Osteocyte (in vitro differentiated cells): ENCODE data around the gene SBSN. TPM values are rescaled to one million over a fixed set of nuclear protein-coding genes. Genes with fewer than 3 reads are reported as not detected.

Experiments used
- DNase-seq: peaks from one replicate; pipeline ENCODE4 v3.0.0; 2021; ENCODE audit warnings: mixed read lengths; ENCODE audit not compliant: unreplicated experiment; ENCODE audit errors: extremely low spot score
- H3K27ac Mint-ChIP-seq: one replicate; pipeline ENCODE4 v1.8.0; 2021; ENCODE audit warnings: mild to moderate bottlenecking, mixed read lengths; ENCODE audit not compliant: unreplicated experiment
- H3K27me3 Mint-ChIP-seq: one replicate; pipeline ENCODE4 v1.8.0; 2021; ENCODE audit warnings: mixed read lengths; ENCODE audit not compliant: unreplicated experiment
- H3K36me3 Mint-ChIP-seq: one replicate; pipeline ENCODE4 v1.8.0; 2021; ENCODE audit warnings: mixed read lengths; ENCODE audit not compliant: unreplicated experiment
- H3K4me1 Mint-ChIP-seq: one replicate; pipeline ENCODE4 v1.8.0; 2021; ENCODE audit warnings: mixed read lengths; ENCODE audit not compliant: unreplicated experiment
- H3K4me3 Mint-ChIP-seq: one replicate; pipeline ENCODE4 v1.8.0; 2021; ENCODE audit warnings: mild to moderate bottlenecking, moderate library complexity, mixed read lengths; ENCODE audit not compliant: unreplicated experiment
- H3K9me3 Mint-ChIP-seq: one replicate; pipeline ENCODE4 v1.8.0; 2021; ENCODE audit warnings: mixed read lengths; ENCODE audit not compliant: unreplicated experiment
- CTCF ChIP-seq: fragments of 200-600 bp; sonication (generic); IDR thresholded peaks from 2 replicates; pipeline ENCODE4 v1.5.0; 2021; ENCODE audit warnings: antibody characterized with exemption, mild to moderate bottlenecking, moderate library complexity
- total RNA-seq: library from RNA; stranded (reverse); gene quantifications from 2 replicates; pipeline ENCODE4 v1.2.1, GENCODE V29; 2021

The SBSN gene
- total RNA-seq, 1 donor from 2014 or later: not detected

DNA sequence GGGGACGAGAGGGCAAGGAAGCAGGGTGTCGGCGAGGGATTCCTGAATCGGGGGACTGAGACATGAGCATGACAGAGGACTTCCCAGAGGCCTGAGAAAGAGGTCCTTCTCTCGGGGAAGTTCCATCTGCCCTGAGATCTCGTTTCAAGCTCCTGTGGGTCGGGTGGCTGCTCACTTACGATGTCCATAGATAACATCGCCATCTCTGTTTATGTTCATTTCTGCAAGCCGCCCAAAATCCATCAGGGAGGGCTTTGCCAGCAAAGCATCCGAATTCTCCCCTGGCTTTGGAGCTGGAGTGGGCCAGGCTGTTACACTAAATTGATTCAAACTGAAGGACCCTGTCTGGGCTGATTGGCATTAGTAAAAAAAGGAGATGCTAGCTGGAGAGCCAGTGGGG is 20.6 kb downstream of the SBSN start:
- TF ChIP-seq CTCF: no peak
- DNase-seq: no peak
- no peak overlapping the region for H3K4me3 Mint-ChIP-seq
- peaks cover 66% of the 10 kb centered on the region for H3K27me3 Mint-ChIP-seq
- H3K36me3 Mint-ChIP-seq: no peaks in the 10 kb centered on the region
- H3K4me1 Mint-ChIP-seq: peaks cover 8% of the 10 kb centered on the region
- no peaks in the 10 kb centered on the region for H3K9me3 Mint-ChIP-seq
- no peak overlapping the region for H3K27ac Mint-ChIP-seq

DNA sequence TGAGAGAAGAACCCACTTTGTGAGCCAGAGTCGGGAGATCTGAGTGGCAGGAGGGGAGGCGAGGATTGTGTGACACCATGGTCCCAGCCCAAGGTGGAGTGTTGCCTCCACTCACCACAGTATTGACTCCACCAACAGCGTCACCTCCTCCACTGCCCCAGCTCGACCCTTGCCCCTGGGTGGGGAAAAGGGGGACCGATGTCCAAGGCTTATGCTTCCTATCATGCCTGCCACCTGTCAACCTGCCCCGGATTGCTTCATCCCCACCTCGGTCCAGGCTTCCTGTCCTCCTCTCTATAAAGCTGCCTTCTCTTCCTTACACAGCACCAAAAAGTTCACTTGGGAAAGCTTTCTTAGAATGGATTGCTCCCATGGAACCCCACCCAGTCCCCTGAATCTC is 22.1 kb downstream of the SBSN start:
- TF ChIP-seq CTCF: no peak
- Mint-ChIP-seq H3K9me3 (no peaks in the 10 kb centered on the region), H3K27ac (no peak overlapping the region), H3K27me3 (peaks cover 66% of the 10 kb centered on the region), H3K36me3 (no peaks in the 10 kb centered on the region), H3K4me1 (peaks cover 8% of the 10 kb centered on the region), H3K4me3 (no peak overlapping the region)
- DNase-seq: no peak

- no peak overlapping the region for H3K27ac Mint-ChIP-seq
Observed at GRCh38 chr19:35502751-35503150, 25.4 kb downstream of the SBSN start.

DNA sequence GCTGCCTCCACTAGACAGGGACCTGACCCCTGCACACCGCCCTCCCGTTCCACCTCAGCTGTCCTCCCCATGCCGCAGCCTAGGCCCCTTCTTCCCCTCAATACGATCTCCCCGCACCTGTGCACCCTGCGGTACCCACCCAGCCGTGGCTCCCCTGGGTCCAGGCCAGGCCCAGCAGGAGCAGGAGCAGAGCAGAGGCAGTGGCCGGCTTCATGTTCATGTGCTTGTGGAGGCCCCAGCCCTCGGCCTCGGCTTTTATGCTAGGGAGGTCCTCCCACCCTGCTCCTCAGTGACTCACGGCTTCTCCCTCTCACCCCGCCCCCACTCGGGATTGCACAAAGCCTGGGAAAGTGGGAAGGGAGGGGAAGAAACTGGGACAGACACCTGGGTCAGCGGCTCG is 26.4 kb downstream of the SBSN start:
- no peak for DNase-seq
- Mint-ChIP-seq H3K27ac (no peak overlapping the region), H3K27me3 (peaks cover 31% of the 10 kb centered on the region), H3K9me3 (no peaks in the 10 kb centered on the region), H3K36me3 (no peaks in the 10 kb centered on the region), H3K4me1 (no peaks in the 10 kb centered on the region), H3K4me3 (no peak overlapping the region)
- TF ChIP-seq CTCF: no peak

More at GRCh38 chr19:35502751-35503150, 25.4 kb downstream of the SBSN start:
- DNase-seq: no peak
- TF ChIP-seq CTCF: no peak
- Mint-ChIP-seq H3K27me3 (peaks cover 38% of the 10 kb centered on the region), H3K9me3 (no peaks in the 10 kb centered on the region), H3K4me1 (no peaks in the 10 kb centered on the region), H3K4me3 (no peak overlapping the region), H3K36me3 (no peaks in the 10 kb centered on the region)

GRCh38 chr19:35500611-35501010 is 27.5 kb downstream of the SBSN start:
- no peaks in the 10 kb centered on the region for H3K36me3 Mint-ChIP-seq
- H3K27ac Mint-ChIP-seq: no peak overlapping the region

More at GRCh38 chr19:35500611-35501010, 27.5 kb downstream of the SBSN start:
- no peaks in the 10 kb centered on the region for H3K4me1 Mint-ChIP-seq
- no peak for DNase-seq
- no peaks in the 10 kb centered on the region for H3K9me3 Mint-ChIP-seq
- peaks cover 22% of the 10 kb centered on the region for H3K27me3 Mint-ChIP-seq
- TF ChIP-seq CTCF: no peak
- H3K4me3 Mint-ChIP-seq: no peak overlapping the region
